Activated CD4-positive, CD25-positive, alpha-beta regulatory T cell treated with anti-CD3 and anti-CD28 coated beads, Interleukin-2, amount 50 U/mL, for 16 hours (primary cell): ENCODE results near the gene MRPL11.
"Not testable (repeated sequence)": the region's sequence is repeated elsewhere in the genome, so short reads cannot be mapped to it uniquely, and the experiment has no call there.

Experiments
- DNase-seq: peaks from one replicate; pipeline ENCODE4 v3.0.0-alpha.2; 2020; ENCODE audit warnings: low read depth, low spot score

Gene MRPL11

DNA sequence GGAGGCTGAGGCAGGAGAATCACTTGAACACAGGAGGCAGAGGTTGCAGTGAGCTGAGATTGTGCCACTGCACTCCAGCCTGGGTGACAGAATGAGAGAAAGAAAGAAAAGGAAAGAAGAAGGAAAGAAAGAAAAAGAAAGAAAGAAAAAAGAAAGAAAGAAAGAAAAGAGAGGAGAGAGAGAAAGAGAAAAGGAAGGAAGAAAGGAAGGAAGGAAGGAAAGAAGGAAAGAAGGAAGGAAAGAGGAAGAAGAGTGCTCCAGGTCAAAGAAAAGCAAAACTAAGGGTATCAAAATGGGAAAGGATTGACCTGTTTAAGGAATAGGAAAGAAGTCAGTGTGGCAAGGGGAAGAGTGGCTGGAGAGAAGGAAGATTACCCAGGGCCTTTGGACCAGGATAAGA lies 7.4 kb downstream of the MRPL11 start:
- not testable (repeated sequence) for DNase-seq

- DNase-seq: peak; percentile 53
Observed at GRCh38 chr11:66429983-66430602, 8.6 kb downstream of the MRPL11 start.

- DNase-seq: no peak
Observed at GRCh38 chr11:66428933-66429332, 9.7 kb downstream of the MRPL11 start.

DNA sequence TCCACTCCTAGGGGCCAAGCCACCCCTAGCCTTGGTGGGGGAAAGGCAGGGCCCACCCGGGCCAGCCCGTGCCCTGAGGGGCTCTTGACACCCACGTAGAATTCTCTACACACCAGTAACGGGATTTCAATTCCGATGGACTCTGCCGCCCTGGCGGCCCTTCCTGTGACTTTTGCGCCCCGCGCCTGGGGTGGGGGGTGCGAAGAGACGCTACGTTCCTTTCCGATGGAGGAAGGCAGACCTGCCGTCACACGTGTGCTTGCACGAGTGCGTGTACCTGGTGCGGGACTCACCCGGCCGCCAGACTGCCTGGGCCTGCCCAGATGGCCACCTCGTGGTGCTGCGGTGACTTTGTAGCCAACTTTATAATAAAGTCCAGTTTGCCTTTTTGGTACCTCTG lies 12.3 kb downstream of the MRPL11 start:
- DNase-seq: no peak

GRCh38 chr11:66421492-66422205 lies 17.0 kb downstream of the MRPL11 start:
- peak; percentile 76 for DNase-seq

- DNase-seq: no peak
Observed at GRCh38 chr11:66420671-66421476, 17.8 kb downstream of the MRPL11 start, which contains the start of gene NPAS4. TSS of gene NPAS4 (plus strand) at chr11:66421035. CDS start at chr11:66421180, 145 bp downstream.

DNA sequence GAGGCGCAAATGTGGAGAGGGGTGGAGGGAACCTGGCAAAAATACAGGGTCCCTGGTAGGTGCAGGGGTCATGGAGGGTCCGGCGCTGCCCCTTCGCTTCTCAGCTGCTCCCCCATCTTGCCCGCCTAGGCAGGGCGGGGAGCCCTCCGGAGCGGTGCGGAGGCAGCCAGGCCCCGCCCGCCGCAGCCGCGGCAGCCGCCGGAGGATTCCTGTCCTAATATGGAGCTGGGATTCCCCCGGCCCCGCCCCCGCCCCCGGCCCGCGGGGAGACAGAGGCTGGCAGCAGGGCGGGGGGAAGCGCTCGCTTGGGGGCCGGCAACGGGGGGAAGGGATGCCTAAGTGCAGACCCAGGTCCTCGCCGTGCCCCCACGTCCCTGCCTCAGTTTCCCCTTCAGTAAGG lies 18.8 kb downstream of the MRPL11 start:
- DNase-seq: no peak

- DNase-seq: no peak
Observed at GRCh38 chr11:66418986-66419308, 19.7 kb downstream of the MRPL11 start.

GRCh38 chr11:66418168-66418985 lies 20.3 kb downstream of the MRPL11 start:
- peak; percentile 23 for DNase-seq

GRCh38 chr11:66417000-66417399 lies 21.6 kb downstream of the MRPL11 start:
- no peak for DNase-seq

- DNase-seq: no peak
Observed at GRCh38 chr11:66415423-66415822, 23.2 kb downstream of the MRPL11 start.

DNA sequence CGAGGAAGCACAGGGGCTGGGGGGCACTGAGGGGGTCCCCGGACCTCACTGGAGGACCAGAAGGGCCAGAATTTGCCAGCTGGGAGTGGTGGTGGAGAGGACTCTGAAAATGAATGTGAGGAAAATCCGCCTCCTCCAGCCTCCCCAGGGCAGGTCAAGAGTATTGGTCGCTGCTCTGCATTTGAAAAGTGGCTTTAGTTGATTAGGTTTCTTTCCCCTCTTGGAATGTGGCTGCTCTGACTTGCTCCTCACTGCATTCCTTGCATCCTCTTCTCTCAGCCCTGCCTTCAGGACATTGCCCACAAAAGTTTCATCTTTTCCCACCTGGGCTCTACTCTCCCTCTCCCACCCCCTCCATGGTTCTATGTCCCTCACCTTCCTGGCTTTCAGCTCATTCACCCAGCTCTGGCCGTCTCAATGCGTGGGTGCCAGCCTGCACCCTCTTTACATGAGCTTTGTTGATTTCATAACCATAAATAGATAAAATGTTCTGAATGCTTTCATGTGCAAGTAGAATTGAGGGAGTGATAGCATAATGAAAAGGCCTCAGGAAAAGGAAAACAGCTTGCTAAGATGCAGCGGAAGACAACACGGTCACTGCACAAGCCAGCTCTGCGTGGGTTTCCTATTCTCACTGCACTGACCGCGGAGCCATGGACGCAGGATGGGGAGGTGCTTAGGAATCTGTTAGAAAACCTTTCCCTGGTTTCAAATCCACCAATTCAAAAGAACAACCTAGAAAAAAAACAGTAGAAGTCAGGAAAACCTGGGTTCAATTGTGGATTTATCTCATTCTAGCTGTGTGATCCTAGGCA lies 24.3 kb downstream of the MRPL11 start:
- no peak for DNase-seq

DNA sequence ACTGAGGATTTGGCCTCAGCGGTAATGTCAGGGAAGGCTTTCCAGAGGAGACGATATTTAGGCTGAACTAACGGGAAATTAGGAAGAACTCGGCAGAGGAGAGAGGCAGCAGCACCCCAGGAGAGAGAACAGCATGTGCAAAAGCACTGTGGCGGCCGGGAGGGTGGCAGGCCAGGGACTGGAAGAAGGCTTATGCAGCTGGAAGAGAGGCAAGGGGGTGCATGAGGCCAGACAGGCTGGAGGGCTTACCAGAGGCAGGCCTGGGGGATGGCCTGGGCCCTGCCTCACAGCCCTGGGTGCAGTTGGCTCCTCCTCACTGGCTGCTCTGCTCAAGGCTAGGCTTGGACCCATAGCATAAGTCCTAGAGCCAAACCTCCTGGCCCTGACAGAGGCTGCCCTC lies 25.5 kb downstream of the MRPL11 start:
- no peak for DNase-seq

- no peak for DNase-seq
Observed at GRCh38 chr11:66412110-66412509, 26.5 kb downstream of the MRPL11 start.

GRCh38 chr11:66411323-66411722 lies 27.3 kb downstream of the MRPL11 start:
- DNase-seq: no peak

DNA sequence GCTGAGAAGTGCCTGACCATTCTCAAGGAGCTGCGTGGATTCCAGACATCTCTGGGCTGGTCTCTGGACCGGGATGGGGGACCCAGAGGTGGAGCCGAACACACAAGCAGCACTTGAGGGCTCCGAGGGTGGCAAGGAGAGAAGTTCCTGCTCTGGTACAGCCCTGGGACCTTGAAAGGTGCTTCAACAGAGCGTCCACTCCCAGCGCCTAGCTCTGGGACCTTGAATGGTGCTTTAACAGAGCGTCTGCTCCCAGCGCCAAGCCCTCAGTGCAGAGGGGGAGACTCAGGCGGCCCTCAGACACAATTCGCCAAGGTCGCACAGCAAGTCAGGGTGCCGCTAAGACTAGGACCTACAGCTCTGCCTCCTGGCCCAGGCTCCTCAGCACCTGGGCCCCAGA lies 28.5 kb downstream of the MRPL11 start:
- DNase-seq: no peak

- no peak for DNase-seq
Observed at GRCh38 chr11:66409226-66409625, 29.4 kb downstream of the MRPL11 start.

DNA sequence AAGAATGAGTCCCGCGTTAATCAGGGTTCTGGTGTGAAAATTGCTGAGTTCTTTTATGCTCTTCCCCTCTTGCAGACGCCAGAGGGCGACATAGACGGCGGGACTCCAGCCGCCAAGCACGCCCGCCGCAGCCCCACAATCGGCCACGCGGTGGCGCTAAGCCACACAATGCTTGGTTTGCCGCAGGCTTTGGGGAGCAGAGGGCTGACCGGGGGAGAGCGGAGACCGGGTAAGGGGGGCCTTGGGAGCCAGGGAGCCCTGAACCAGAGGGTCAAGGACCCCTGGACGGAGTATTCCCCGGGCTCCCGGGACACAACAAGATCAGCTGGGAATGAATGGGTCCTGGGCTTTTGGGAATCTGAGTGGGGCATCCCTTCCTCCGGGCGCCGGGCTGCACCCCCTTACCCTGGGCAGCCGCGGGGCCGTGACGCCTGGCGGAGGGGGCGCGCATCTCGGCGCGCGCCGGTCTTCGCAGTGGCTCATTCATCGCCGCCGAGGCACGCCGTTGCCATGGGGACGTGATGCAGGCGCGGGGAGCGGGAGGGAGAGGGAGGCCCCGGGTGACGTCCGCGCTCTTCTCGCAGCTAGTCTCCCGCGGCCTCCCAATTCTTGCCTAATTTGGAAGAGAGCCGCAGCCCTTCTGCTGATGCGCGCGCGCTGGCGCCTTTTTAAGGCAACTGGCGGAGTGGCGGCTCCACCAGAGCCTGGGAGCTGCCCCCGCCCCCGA lies 30.0 kb downstream of the MRPL11 start:
- peak; percentile 85 for DNase-seq

DNA sequence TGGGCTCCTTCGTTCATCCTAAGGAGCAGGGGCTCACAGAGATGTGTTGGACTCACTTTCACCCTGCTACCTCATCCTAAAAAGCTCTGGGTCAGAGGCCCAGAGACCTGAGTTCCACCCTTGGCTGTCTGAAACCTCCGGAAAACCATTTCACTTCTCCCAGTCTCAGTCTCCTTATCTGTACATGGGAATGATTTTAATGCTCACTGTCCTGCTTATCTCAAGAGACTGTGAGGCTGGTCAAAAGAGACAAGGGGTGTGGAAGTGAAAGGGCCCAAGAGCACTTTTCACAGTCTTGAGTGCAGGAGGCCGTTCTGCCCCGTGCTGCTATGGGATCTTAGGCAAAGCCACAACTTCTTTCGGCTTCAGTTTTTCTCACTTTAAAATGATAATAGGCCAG lies 31.0 kb downstream of the MRPL11 start:
- no peak for DNase-seq

DNA sequence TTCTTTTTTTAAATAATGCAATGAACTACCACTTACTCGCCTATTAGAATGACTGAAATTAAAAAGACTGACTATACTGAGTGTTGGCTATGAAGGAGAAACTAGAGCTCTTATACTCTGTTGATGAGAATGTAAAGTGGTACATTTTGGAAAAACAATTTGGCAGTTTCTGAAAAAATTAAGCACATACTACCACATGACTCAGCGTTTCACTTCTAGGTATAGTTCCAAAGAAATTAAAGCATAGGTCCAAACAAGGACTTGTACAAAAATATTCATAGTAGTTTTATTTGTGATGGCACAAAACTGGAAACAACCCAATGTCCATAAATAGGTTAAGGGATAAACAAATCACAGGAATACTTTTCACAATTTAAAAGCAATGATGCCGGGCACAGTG lies 44.7 kb downstream of the MRPL11 start:
- DNase-seq: no peak
